ENCODE results near the gene BCAP31. TPM values are rescaled to one million over a fixed set of nuclear protein-coding genes. Genes with fewer than 3 reads are reported as not detected.

The BCAP31 gene
- total RNA-seq, 4 donors from 2014 or later, result 99.0 to 126 (median 114) TPM

DNA sequence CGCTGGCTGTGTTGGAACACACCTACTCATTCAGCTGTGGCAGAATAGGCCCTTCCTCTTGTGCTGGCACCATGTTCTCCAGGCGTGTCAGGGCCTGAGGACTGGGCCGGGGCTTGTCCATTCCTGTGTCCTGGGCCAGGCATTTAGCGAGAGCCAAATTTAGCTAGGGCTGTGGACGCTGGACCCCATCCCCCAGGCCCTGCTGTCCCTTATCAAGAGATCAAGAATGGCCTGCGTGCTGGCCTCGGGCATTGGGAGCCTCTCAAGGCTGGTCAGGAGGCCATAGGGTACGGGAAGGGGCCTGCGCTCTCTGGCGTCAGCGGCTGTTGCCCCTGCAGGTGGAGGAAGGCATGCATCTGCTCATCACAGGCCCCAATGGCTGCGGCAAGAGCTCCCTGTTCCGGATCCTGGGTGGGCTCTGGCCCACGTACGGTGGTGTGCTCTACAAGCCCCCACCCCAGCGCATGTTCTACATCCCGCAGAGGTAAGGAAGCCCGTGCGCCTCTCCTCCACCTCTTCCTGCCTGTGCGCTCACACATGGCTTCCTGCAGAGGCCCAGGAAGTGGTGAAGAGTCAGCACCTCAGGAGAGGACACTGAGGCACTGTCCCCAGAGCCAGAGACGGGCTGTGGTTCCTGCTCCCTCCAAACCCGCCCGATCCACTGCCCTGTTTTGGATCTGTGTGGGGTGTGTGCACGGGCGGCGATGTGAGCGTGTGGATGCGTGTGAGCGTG is 15.7 kb upstream of the BCAP31 start:
- Histone ChIP-seq H3K27ac (no peak overlapping the region), H3K36me3 (peaks cover 0 to 22% (median 0%) of the 10 kb centered on the region in 3 donors), H3K9me3 (no peaks in the 10 kb centered on the region), H3K4me1 (peaks cover 0 to 17% (median 4%) of the 10 kb centered on the region in 4 donors), H3K4me3 (no peak overlapping the region), H3K27me3 (no peaks in the 10 kb centered on the region)
- no peak for DNase-seq (ENCODE audit: low spot score in 2 of 2)
- TF ChIP-seq CTCF (IDR thresholded peaks at IDR 0.05) (no peak), POLR2A (IDR thresholded peaks at IDR 0.05) (no peak), EP300 (IDR thresholded peaks at IDR 0.05) (no peak)
- whole genome bisulfite sequencing, 2 donors, result 88 to 97% methylated on average over 6 to 20 of the region's 29 CpGs

DNA sequence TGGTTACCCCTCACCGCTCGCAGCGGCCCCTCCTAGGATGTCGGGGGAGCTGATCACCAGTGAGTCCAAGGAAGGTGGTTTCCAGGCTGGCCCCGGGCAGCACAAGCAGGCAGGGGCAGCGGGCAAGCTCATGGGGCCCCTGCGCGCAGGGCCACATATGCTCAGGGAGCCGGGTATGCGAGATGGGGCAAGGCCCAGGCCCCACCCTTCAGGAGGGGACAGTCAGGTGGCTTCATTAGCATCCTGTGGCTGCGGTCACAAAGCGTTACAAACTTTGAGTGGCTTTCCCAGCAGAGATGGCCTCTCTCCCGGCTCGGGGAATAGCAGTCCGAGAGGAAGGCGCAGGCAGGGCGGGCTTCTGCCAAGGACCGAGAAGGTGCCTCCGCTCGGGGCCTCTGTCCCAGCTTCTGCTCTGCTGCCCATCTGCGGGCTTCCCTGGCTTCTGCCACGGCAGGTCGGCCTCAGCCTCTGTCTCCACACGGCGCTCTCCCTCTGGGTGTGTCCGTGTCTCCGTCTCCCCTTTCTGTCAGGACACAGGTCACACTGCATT is 13.9 kb upstream of the BCAP31 start:
- no peak for DNase-seq (ENCODE audit: low spot score in 2 of 2)
- peaks cover 0 to 2% (median 0%) of the 10 kb centered on the region in 4 donors for H3K4me1 ChIP-seq
- no peak for TF ChIP-seq CTCF (IDR thresholded peaks at IDR 0.05)
- TF ChIP-seq POLR2A (IDR thresholded peaks at IDR 0.05), result no peak
- no peak for TF ChIP-seq EP300 (IDR thresholded peaks at IDR 0.05)
- H3K9me3 ChIP-seq, result no peaks in the 10 kb centered on the region
- WGBS, 2 donors, result 93% methylated on average over 13 to 22 of the region's 27 CpGs
- no peak overlapping the region for H3K27ac ChIP-seq
- no peak overlapping the region for H3K4me3 ChIP-seq
- H3K27me3 ChIP-seq, result no peaks in the 10 kb centered on the region
- peaks cover 0 to 22% (median 0%) of the 10 kb centered on the region in 3 donors for H3K36me3 ChIP-seq

DNA sequence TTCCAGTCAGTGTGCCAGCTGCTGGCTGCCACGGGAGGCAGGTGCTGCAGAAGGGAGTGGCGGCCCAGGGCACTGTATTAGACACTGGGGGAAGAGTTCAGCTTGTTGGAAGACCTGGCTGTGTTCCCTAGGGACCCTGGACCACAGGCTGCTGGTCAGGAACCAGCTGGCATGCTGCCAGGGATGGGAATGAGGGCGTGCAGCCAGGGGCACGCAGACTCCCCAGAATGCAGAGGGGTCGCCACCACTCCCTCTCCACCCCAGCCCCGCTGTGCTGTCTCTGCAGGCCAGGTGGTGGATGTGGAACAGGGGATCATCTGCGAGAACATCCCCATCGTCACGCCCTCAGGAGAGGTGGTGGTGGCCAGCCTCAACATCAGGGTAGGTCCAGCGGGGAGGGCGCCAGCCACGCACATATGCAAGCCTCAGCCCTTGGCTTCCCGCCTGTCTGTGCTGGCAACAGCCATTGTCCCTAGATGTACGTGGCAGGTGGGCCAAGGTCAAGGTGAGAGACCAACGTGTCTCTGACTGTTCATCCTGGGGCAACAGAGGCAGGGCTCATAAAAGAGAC is 12.8 kb upstream of the BCAP31 start:
- WGBS, 2 donors, result 55 to 71% methylated on average over 2 to 13 of the region's 15 CpGs
- TF ChIP-seq CTCF (IDR thresholded peaks at IDR 0.05) (no peak), POLR2A (IDR thresholded peaks at IDR 0.05) (no peak), EP300 (IDR thresholded peaks at IDR 0.05) (no peak)
- H3K36me3 ChIP-seq, result peaks cover 0 to 22% (median 0%) of the 10 kb centered on the region in 3 donors

DNA sequence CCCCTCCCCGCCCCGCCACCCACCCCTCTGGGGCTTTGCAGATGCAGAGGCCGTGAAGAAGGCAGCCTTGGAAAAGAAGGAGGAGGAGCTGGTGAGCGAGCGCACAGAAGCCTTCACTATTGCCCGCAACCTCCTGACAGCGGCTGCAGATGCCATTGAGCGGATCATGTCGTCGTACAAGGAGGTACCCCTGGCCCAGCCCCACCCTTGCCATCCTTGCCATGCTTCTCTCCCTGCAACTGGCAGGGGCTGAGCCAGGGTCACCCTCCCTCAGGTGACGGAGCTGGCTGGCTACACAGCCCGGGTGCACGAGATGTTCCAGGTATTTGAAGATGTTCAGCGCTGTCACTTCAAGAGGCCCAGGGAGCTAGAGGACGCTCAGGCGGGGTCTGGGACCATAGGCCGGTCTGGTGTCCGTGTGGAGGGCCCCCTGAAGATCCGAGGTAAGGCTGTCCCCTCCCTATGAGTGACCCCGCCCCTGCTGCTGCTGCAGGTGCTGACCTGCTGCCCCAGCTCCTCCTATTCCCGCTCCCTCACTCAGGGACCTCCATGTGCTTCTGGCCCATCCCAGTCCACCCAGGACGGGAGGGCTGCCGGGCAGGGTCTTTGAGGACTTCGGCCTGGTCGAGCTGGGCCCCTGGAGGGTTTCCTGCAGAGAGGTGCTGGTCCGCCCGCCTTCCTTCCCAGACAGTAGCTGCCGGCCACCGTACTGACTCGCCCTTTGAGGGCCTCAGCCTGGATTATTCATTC is 12.1 kb upstream of the BCAP31 start:
- TF ChIP-seq CTCF (IDR thresholded peaks at IDR 0.05) (no peak), EP300 (IDR thresholded peaks at IDR 0.05) (no peak), POLR2A (IDR thresholded peaks at IDR 0.05) (no peak)
- H3K4me3 ChIP-seq, result no peak overlapping the region
- no peaks in the 10 kb centered on the region for H3K27me3 ChIP-seq
- H3K4me1 ChIP-seq, result no peaks in the 10 kb centered on the region
- DNase-seq (ENCODE audit: low spot score in 2 of 2), result no peak
- 88 to 89% methylated on average over 18 to 30 of the region's 30 CpGs for WGBS, 2 donors
- no peak overlapping the region for H3K27ac ChIP-seq
- H3K36me3 ChIP-seq, result peaks cover 0 to 22% (median 0%) of the 10 kb centered on the region in 3 donors
- H3K9me3 ChIP-seq, result no peaks in the 10 kb centered on the region

More for the DNA sequence above, 12.8 kb upstream of the BCAP31 start:
- Histone ChIP-seq H3K4me3 (no peak overlapping the region), H3K4me1 (no peaks in the 10 kb centered on the region), H3K27ac (no peak overlapping the region), H3K9me3 (no peaks in the 10 kb centered on the region), H3K27me3 (no peaks in the 10 kb centered on the region)
- no peak for DNase-seq (ENCODE audit: low spot score in 2 of 2)

Measured in tibial nerve (tissue), 4 donors.